Activated T-helper 1 cell treated with Interleukin-2 at 50 U/mL for 16 hours (primary cell): ENCODE results near the gene TUBD1.

Experiments
- DNase-seq: peaks from one replicate; pipeline ENCODE4 v3.0.0-alpha.2; 2020; ENCODE audit warnings: low read depth

TUBD1 gene

GRCh38 chr17:59814685-59815084, 78.1 kb downstream of the TUBD1 start:
- no peak for DNase-seq

- no peak for DNase-seq
Observed at GRCh38 chr17:59814276-59814675, 78.5 kb downstream of the TUBD1 start.

- DNase-seq: no peak
Observed at GRCh38 chr17:59812139-59812538, 80.6 kb downstream of the TUBD1 start.

- DNase-seq: no peak
Observed at GRCh38 chr17:59811209-59811608, 81.5 kb downstream of the TUBD1 start.

GRCh38 chr17:59810894-59811153, 81.9 kb downstream of the TUBD1 start:
- no peak for DNase-seq
